Measurements from ENCODE around the gene SIRT3. TPM values are rescaled to one million over a fixed set of nuclear protein-coding genes. Genes with fewer than 3 reads are reported as not detected.

The SIRT3 gene
- total RNA-seq, 1 experiment from 2014 or later = 13.9 TPM

GRCh38 chr11:206526-207207 is 29.5 kb downstream of the SIRT3 start:
- DNase-seq = no peak
- Histone ChIP-seq H3K4ac (ENCODE audit: low read depth, low read length) (no peak overlapping the region), H3K9ac (ENCODE audit: extremely low read depth, insufficient read length, low read length) (peak overlapping the region; percentile 78), H2AFZ (ENCODE audit: low read length) (no peak overlapping the region), H4K91ac (ENCODE audit: insufficient read length, low read depth, low read length) (no peak overlapping the region), H3K14ac (ENCODE audit: insufficient read depth, low read length) (peak overlapping the region; percentile 82), H3K4me2 (ENCODE audit: insufficient read depth, insufficient read length, low read length) (peak overlapping the region; percentile 80), H2AK5ac (ENCODE audit: insufficient read length, low read length) (no peak overlapping the region), H4K5ac (ENCODE audit: insufficient read length, low read depth, low read length) (no peak overlapping the region), H3T11ph (ENCODE audit: low read length) (no peak overlapping the region), H2BK20ac (ENCODE audit: low read depth, low read length, poor library complexity, severe bottlenecking) (no peak overlapping the region), H3K4me1 (ENCODE audit: insufficient read depth, low read length) (no peaks in the 10 kb centered on the region; the same call in 1 of the 2 replicates), H2BK15ac (ENCODE audit: low read depth, low read length) (no peak overlapping the region), H3K9me3 (ENCODE audit: control insufficient read depth, low read depth, low read length) (no peaks in the 10 kb centered on the region), H3K23me2 (ENCODE audit: insufficient read length, low read depth, low read length, poor library complexity, severe bottlenecking) (peaks cover 21% of the 10 kb centered on the region), H3K27ac (ENCODE audit: insufficient read length, low read depth, low read length) (no peak overlapping the region), H3K27me3 (ENCODE audit: insufficient read depth, low read length) (no peaks in the 10 kb centered on the region), H3K56ac (ENCODE audit: insufficient read length, low read depth, low read length) (no peak overlapping the region), H4K20me1 (ENCODE audit: control insufficient read depth, insufficient read depth, insufficient read length) (no peaks in the 10 kb centered on the region), H4K8ac (replicated peaks; ENCODE audit: insufficient read length, low read depth, low read length) (no peak overlapping the region), H3K79me1 (ENCODE audit: insufficient read depth, low read depth, low read length, poor library complexity, severe bottlenecking) (peaks cover 5% of the 10 kb centered on the region), H3K79me2 (ENCODE audit: insufficient read depth, low read length) (no peaks in the 10 kb centered on the region; the same call in 1 of the 2 replicates), H2BK12ac (ENCODE audit: insufficient read length, low read depth, low read length) (no peak overlapping the region), H3K18ac (ENCODE audit: insufficient read length, low read depth, low read length) (peak overlapping the region; percentile 71), H2BK5ac (ENCODE audit: insufficient read length, low read length) (no peak overlapping the region), H3K23ac (ENCODE audit: insufficient read length, low read depth, low read length) (no peak overlapping the region), H2BK120ac (ENCODE audit: low read depth, low read length, poor library complexity, severe bottlenecking) (no peak overlapping the region)
- TF ChIP-seq CTCF (conservative IDR thresholded peaks at IDR 0.05) = no peak
- Mint-ChIP-seq H3K9me3 (no peaks in the 10 kb centered on the region; a peak in 1 of 5 replicates), H3K27me3 (ENCODE audit: low read depth) (no peaks in the 10 kb centered on the region; the same call in 1 of the 2 replicates), H3K36me3 (ENCODE audit: insufficient read depth in 1 of 3, low read depth in 3 of 3) (peaks cover 22 to 55% (median 46%) of the 10 kb centered on the region in 3 experiments), H3K27ac (peak overlapping the region; percentile 65 to 85 (median 68); a peak in 3 of 7 replicates), H3K4me3 (peak overlapping the region; percentile 93 to 97), H3K4me1 (peaks cover 5 to 17% of the 10 kb centered on the region in 2 experiments)
- WGBS (ENCODE audit: extremely low coverage, insufficient read length, low lambda C conversion rate) = no CpG with 5 or more reads among the region's 39 CpGs

Data from H9 (cell line).